HG03442 (cell line): ENCODE results near the gene SYDE2.
"Not testable (repeated sequence)": the region's sequence is repeated elsewhere in the genome, so short reads cannot be mapped to it uniquely, and the experiment has no call there.

Experiments used
- ATAC-seq: cut with Tn5 transposase; IDR thresholded peaks from one replicate; pipeline ENCODE4 v1.9.1; 2021; ENCODE audit warnings: mild to moderate bottlenecking, moderate library complexity; ENCODE audit not compliant: unreplicated experiment

The SYDE2 gene

GRCh38 chr1:85171721-85172120 lies 29.1 kb downstream of the SYDE2 start:
- no peak for ATAC-seq

GRCh38 chr1:85168884-85169283 lies 31.9 kb downstream of the SYDE2 start:
- no peak for ATAC-seq

GRCh38 chr1:85166351-85166750 lies 34.5 kb downstream of the SYDE2 start:
- ATAC-seq, result no peak

- no peak for ATAC-seq
Measured at GRCh38 chr1:85158910-85159309, 41.9 kb downstream of the SYDE2 start.

- ATAC-seq, result no peak
Measured at GRCh38 chr1:85157436-85157835, 43.4 kb downstream of the SYDE2 start.

- ATAC-seq, result no peak
Measured at GRCh38 chr1:85153149-85153891, 47.5 kb downstream of the SYDE2 start.

- no peak for ATAC-seq
Measured at GRCh38 chr1:85151446-85151845, 49.4 kb downstream of the SYDE2 start.

- ATAC-seq, result no peak
Measured at GRCh38 chr1:85149805-85150204, 51.0 kb downstream of the SYDE2 start.

GRCh38 chr1:85148524-85149250 lies 52.1 kb downstream of the SYDE2 start:
- ATAC-seq, result peak; percentile 93

GRCh38 chr1:85146972-85147359 lies 53.9 kb downstream of the SYDE2 start:
- ATAC-seq, result no peak

- ATAC-seq, result not testable (repeated sequence)
Measured at GRCh38 chr1:85146298-85146971, 54.4 kb downstream of the SYDE2 start.

- ATAC-seq, result no peak
Measured at GRCh38 chr1:85144351-85144750, 56.5 kb downstream of the SYDE2 start.

GRCh38 chr1:85142753-85143152 lies 58.1 kb downstream of the SYDE2 start:
- ATAC-seq, result no peak

- ATAC-seq, result not testable (repeated sequence)
Measured at GRCh38 chr1:85138439-85138838, 62.4 kb downstream of the SYDE2 start.

- ATAC-seq, result no peak
Measured at GRCh38 chr1:85137660-85138059, 63.2 kb downstream of the SYDE2 start.

GRCh38 chr1:85135392-85135798 lies 65.4 kb downstream of the SYDE2 start:
- ATAC-seq, result no peak

- ATAC-seq, result no peak
Measured at GRCh38 chr1:85134583-85135391, 66.0 kb downstream of the SYDE2 start.

GRCh38 chr1:85133565-85134159 lies 67.2 kb downstream of the SYDE2 start:
- ATAC-seq, result no peak

GRCh38 chr1:85132078-85132720 lies 68.6 kb downstream of the SYDE2 start:
- ATAC-seq, result no peak

GRCh38 chr1:85128316-85128715 lies 72.5 kb downstream of the SYDE2 start:
- no peak for ATAC-seq
